Measurements from ENCODE around the gene TMEM38B. TPM values are rescaled to one million over a fixed set of nuclear protein-coding genes. Genes with fewer than 3 reads are reported as not detected.
"Not testable (repeated sequence)": the region's sequence is repeated elsewhere in the genome, so short reads cannot be mapped to it uniquely, and the experiment has no call there.

The TMEM38B gene
- total RNA-seq, 1 experiment from 2014 or later = 11.7 TPM

DNA sequence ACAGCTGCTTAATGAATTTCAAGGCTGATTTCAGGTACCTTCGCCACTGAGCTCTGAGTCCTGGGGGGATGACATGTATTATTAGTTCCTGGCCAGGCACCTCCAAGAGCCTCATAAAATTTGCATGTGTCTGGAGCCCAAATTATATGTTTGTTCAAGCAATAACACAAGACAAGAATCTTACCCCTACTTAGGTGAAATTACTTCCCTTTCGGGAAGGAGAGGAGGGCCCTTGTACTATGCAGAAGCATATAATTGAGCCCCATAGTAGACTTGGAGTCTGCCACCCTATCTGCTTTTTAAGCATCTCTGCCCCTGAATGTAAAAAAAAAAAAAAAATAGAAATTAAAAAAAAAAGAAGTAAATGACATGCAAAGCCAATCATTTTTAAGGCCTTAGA lies 13.0 kb upstream of the TMEM38B start:
- no peak for DNase-seq (ENCODE audit: low spot score)

DNA sequence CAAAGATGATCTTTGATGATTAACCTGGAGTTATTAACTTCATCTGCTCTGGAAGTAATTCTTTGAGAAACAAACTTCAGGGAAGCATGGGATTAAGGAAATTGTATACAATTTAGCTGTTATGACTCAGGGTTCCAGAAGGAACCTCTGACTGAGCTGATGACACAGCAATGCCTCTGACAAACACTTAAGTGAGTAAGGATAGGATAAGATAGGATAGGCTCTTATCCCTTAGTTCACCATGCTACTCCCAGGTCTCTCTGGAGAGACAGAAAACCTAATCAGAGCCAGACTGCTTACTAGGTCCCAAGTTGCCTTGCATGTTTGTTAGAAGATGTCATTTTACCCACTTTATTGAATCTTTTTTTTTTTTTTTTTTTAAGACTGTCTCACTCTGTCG lies 12.6 kb upstream of the TMEM38B start:
- no peak for DNase-seq (ENCODE audit: low spot score)

DNA sequence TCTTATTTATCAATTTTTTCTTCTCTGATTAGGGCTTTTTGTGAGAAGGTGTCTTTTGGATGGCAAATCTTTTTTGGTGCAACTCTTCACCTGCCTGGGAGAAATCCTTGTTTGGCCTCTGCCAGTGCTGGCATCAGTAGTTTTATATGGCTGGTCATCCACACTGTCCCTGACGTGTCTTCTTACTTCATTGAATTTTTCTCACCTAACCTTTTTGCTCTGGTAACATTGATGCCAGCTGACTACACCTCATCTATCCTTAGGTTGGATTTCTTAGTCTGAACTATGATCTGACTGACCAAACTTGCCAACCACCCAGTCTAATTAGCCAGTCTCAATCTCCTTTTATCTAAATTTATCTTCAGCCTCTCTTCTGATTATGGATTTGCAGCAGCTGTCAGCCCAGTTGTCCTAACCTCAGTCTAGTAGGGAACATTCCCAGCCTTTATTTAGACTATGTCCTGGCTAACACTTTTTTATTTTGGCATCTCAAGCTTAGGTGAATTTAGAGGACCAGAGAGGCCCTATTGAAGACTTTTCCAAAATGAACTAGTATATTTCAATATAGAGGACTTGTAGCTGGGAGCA lies 10.6 kb upstream of the TMEM38B start:
- DNase-seq (ENCODE audit: low spot score) = no peak

DNA sequence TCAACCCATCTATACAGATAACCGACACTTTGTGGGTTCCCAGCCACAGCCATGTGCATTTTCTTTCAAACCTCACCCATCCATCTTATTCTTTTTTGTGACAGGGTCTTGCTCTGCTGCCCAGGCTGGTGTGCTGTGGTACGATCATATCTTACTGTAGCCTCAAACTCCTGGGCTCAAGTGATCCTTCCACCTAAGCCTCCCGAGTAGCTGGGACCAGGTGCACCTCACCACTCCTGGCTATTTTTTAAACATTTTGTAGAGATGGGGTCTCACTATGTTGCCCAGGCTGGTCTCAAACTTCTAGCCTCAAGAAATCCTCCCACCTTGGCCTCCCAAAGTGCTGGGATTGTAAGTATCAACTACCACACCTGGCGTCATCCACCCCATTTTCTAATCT lies 7.4 kb upstream of the TMEM38B start:
- DNase-seq (ENCODE audit: low spot score) = no peak

DNA sequence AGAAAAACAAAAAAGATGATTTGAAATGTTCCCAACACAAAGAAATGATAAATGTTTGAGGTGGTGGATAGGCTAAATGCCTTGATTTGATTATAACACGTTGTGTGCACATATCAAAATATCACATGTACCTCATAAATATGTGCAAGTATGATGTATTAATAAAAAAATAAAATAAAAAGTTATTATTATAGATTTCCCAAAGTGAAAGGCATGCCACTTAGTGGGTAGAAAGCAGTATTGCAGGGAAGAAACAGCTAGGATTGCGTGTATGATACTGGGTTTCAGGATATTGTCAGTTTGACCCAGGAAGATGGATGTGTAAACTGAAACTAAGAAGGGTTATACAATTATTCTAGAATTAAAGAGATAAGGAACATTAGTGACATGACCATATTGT lies 3.6 kb upstream of the TMEM38B start:
- peak; percentile 8 for DNase-seq (ENCODE audit: low spot score)

DNA sequence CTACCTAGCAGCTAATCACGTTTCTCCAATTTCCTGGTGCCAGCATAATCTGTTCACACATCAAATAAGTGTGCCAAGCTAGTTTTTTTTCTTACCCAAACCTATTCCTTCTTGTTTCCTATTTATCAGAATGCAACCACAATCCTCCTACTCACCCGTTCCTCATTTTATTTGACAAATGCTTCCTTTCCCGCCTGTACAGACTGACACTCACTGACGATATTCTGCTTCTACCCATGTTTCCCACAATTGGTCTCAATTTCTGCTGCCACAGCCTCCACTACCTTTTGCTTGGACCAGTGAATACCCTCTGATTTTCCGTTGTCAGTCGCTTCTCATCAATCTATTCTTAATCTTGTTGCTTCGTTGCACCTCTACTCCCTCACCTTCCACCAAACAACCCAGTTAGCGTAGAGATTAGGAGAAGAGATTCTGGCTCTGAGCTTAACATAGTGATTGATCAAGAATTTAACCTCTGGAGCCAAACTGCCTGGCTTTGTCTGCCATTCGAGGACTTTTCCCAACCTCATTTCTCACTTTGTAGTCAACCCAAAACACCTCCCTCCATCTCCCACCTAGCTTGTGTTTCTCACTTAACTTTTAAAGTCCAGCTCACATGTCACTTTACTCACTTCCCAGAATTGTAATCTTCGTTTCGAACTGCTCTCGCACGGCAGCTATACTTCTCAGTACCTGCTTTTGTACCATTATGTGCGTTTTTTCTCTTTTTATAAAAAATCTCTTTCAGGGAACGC lies 729 bp upstream of the TMEM38B start:
- DNase-seq (ENCODE audit: low spot score) = peak; percentile 42

DNA sequence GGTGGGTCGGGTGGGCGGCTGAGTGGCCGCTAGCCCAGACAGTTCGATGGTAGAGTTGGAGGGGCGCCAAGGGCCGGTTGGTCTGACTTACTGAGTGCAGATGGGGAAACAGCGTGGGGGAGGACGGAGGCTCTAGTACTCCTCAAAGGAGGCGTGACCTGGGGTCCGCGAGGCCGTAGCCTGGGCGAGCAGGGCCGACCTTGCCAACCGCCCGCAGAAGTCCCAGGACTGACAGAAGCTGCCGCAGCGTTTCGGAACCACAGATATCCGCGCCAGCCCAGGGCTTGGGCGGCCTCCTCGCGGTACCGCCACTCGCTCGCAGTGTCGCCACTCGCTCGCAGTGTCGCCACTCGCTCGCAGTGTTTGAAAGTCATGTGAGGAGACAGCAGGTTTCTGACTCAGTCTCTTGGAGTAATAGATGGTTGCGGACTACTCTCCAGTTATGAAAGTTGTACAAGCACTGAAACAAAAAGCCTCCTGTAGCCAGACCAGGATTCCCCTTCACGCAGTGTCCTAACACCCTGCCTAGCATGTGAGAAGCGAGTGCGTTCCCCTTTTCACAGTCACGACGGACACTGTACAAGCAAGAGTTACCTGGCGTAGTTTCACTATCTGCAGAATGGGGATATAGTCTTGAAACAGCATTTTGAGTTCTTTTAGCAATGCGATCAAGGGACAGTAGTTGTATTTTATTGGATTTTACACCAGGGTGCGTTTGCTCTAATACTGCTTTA lies 674 bp downstream of the TMEM38B start:
- peak; percentile 66 for DNase-seq (ENCODE audit: low spot score)

DNA sequence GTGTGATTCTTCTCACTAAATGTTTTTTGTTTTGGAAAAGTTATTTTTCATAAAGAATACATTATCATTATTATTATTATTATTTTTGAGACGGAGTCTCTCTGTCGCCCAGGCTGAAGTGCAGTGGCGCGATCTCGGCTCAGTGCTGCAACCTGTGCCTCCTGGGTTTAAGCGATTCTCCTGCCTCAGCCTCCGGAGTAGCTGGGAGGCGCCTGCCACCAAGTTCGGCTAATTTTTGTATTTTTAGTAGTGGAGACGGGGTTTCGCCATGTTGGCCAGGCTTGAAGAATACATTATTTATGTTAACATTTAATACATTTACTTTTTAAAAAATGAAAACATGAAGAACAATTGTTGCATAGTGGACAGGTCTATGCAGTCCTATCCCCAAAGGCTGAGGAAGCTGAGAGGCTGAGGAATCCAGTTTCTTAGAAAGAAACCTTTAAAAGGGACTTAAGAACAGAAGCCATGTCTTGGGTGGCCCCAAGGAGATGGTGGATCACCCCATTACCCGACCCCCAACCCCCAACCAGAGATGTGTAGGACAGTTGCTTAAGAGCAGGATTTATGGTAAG lies 2.0 kb downstream of the TMEM38B start:
- DNase-seq (ENCODE audit: low spot score) = no peak

DNA sequence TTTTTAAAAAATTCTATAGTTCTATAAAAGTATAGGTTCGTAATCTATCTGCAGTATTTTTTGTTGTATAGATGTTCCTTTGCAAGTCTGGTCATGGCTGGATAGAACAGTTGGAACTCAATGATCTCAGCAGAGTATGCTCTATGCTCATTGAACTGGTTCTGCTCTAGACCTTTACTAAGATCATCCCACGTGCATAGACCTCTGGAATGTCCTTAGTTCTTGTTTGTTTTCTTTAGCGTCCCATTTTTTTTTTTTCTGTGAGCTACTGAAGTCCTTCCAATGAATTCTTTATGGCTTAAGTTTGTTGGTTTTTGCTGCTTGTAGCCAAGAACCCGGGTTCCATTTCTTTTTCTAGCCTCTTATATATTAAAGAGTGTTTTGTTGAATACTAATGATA lies 3.5 kb downstream of the TMEM38B start:
- DNase-seq (ENCODE audit: low spot score) = no peak

DNA sequence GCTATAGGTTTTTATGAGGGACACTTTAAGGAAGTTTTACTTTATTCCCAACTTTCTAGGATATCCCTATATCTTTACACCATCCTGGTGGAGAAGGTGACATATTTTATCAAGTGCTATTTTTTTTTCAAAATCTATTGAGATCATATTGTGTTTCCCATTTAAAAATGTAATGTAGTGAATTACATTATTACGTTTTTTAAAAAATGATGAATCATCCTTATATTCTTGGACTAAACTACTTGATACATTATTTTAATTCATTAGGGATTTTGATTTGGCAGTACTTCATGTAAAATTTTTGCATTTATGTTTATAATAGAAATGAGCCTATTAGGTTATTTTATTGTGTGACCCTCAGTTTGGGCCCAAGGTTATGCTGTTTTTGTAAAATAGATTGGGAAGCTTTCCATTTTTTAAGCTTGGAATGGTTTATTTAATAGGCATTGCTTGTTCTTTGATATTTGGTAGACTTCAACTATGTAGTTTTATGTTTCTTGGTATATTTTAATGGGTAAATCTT lies 4.1 kb downstream of the TMEM38B start:
- DNase-seq (ENCODE audit: low spot score) = no peak

DNA sequence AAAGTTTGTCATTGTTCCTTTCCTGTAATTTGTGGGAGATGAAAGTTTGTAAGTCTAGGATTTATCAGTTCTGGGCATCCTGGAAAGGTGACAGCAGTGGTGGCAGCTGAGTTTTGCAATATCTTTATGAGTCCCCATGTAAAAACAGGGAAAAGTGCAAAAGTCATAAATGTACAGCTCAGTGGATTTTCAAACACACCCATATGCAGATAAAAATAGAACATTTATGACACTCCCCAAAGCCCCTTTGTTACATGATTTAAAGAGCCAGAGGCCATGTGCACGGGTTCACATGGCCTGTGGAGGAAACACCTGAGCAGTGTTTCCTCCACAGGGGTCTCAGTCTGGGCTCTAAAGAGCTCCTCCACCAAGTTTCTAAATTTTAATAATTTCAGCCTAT lies 6.3 kb downstream of the TMEM38B start:
- DNase-seq (ENCODE audit: low spot score) = no peak

DNA sequence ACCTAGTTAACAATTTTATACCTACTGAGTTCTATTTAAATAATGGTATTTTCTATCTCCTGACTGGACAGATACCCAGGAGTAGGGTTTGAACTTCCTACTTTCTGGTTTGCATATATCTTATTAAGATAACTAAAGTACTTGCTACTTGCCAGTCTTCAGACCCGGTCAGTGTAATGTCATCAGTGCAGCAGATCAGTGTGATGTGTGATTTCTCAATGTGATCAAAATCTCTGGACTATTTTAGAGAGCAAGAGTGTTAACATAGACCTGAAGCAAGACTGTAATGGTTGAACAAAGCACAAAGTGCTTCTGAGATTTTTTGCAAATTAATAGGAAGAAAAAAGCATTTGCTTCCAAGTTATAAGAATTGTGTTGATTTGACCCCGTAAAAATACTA lies 6.8 kb downstream of the TMEM38B start:
- DNase-seq (ENCODE audit: low spot score) = no peak

DNA sequence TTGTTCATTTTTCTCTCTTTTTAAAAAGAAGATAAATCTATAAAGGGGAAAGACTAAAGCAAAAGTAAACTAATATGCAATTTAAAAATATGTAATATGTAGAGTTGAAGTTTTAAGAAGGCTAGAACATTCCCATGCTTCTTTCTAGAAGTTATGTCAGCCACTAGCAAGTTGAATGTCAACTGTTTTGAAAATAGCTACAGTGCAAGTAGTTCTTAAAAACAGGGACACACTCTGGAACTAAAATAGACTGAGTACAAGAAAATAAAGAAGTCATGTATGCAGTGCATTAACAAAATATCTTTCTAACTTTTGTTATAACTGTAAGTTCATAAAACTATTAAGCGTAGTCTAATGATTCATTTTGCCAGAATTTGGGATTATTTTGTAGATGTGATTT lies 7.9 kb downstream of the TMEM38B start:
- DNase-seq (ENCODE audit: low spot score) = no peak

DNA sequence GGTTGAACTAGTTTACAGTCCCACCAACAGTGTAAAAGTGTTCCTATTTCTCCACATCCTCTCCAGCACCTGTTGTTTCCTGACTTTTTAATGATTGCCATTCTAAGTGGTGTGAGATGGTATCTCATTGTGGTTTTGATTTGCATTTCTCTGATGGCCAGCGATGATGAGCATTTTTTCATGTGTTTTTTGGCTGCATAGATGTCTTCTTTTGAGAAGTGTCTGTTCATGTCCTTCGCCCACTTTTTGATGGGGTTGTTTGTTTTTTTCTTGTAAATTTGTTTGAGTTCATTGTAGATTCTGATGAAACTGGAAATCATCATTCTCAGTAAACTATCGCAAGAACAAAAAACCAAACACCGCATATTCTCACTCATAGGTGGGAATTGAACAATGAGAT lies 9.3 kb downstream of the TMEM38B start:
- DNase-seq (ENCODE audit: low spot score) = not testable (repeated sequence)

DNA sequence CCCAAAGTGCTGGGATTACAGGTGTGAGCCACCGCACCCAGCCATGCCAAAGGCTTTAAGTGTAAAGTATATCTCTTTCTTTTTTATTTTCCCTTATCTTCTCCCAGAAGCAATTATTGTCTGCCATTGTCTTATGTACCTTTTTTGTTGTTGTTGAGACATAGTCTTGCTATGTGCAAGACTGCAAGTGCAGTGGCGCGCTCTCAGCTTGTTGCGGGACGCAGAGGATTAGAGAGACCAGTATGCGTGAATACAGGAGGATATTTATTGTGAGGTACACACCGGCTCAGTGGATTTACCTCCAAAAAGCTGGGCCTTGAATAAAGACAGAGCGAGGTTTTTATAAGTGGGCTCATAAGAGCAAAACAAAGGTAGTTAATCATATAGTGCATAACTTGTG lies 11.8 kb downstream of the TMEM38B start:
- no peak for DNase-seq (ENCODE audit: low spot score)

DNA sequence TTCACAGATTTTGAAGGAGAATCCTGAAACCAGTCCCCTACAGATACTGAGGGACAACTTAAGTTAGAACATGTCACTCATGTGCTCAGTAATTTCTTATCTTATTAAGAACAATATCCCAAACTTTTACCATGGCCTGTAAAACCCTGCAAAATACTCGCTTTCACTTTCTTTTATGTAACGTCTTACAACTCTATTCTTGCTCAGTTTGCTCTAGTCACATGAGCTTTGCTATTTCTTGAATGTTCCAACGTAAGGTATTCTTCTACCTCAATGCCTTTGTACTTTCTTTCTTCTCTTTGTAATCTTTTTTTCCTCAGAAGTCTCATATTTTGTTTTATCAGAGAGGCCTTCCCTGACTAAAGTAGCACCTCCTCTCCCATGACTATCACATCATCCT lies 14.1 kb downstream of the TMEM38B start:
- no peak for DNase-seq (ENCODE audit: low spot score)

DNA sequence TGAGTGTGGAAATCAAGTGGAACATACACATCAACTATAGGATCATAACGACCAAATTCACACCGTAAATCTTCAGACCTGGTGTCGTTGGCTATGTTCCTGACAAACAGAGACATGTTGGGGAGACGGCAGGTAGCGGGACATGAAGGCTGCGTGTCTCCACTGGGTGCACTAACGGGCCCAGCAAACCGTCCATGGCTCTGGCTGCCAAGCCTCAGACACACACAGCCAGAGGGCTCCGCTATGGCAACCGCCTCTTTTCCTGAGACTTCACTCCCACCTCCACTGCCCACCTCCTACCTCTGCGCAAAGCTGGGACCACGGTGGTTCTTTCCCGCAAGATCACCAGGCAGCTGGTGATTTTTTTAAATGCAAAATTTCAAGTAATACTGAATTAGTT lies 16.3 kb downstream of the TMEM38B start:
- DNase-seq (ENCODE audit: low spot score) = no peak

DNA sequence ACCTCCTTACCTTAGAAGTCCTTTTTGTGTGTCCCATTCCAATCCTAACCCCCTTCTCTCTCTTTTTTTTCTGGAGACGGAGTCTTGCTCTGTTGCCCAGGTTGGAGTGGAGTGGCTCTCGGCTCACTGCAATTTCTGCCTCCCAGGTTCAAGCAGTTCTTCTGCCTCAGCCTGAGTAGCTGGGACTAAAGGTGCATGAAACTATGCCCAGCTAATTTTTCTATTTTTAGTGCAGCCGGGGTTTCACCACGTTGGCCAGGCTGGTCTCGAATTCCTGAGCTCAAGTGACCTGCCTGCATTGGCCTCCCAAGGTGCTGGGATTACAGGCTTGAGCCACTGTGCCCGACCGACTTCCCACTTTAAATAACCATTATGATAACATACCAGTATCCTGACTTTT lies 17.5 kb downstream of the TMEM38B start:
- DNase-seq (ENCODE audit: low spot score) = no peak

DNA sequence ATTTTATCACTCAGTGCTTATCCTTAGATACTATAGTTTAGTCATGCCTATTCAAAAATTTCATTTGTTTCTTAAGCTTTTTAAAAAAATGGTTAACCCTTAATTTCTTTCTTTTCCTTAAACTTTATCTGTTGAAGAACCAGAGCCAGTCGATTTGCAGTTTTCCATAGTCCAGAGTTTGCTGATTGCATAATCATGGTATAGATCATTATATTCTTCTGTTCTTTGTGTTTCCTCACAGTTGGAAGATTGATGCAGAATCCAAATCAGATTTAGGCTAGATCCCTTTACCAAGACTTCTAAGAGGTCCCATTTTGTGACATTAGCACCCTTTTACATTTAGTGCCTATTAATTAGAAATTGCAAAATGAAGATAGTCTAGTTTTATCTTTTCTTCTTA lies 18.0 kb downstream of the TMEM38B start:
- no peak for DNase-seq (ENCODE audit: low spot score)

DNA sequence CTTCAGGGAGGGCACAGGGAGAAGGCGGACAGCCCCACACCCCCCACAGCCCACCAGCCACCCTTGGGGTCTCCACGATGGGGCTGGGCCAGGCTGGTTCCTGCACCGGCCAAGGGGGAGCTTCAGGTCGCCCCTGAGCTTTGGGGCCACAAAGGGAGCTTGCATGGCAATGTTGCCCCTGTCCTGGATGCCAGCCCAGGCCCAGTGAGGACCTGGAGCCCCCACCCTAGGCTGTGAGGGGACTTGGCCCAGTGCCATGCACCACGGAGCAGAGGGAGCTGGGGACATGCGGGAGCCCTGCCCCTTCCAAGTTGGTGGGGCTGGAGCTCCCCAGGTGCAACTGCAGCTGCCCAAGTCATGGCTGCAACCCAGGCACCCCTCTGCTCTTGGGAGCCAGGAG lies 18.4 kb downstream of the TMEM38B start:
- DNase-seq (ENCODE audit: low spot score) = no peak

DNA sequence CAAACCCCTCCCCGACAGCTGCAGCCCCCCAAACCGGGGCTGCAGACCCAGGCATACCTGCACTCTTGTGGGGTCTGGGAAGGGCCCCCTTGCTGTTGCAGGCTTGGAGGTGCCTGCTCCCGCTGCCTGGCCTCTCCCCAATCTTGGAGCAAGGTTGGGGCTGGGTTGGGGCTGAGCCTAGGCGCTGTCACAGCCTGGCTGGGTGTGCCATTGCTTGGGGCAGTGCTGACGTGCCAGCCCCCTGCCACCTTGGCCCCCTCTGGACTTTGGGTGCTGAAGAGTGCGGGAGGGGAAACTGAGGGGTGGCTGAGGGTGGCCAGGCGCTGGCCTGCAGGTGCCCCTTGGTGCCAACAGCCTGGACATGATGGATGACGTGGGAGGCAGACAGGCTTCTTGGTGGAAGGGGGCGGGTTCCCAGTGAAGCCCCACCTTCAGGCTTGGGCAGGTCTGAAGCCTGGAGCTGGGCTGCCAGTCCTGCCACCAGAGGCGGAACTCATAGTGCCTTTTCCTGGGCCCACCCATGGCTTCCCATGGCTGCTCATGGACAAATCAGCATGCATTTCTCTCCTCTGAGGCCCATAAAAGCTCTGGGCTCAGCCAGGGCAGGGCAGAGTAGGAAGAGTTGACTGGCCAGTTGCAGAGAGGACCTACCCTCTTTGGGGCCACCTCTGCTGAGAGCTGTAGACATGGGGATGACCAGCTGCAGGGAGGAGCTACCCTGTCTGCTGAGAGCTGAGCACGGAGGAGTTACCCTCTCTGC lies 19.1 kb downstream of the TMEM38B start:
- DNase-seq (ENCODE audit: low spot score) = no peak

DNA sequence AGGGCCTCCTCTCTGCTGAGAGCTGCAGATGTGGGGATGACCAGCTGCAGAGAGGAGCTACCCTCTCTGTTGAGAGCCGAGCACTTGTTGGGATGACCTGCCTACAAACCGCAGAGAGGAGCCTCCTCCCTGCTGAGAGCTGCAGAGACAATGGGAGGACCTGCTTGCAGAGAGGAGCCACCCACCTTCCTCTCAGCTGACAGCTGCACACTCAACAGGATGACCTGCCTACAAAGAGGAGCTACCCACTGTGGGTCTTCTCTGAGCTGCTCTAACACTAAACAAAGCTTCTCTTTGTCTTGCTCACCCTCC lies 19.6 kb downstream of the TMEM38B start:
- DNase-seq (ENCODE audit: low spot score) = no peak

Data from HT-29 (cell line).